Measurements from ENCODE around the gene DLGAP1.

Gene DLGAP1

GRCh38 chr18:4198956-4199355 lies 256.2 kb downstream of the DLGAP1 start:
- no peak for TF ChIP-seq CTCF (IDR thresholded peaks at IDR 0.05; ENCODE audit: borderline replicate concordance, insufficient read depth, low read depth, low read length)
- H3K4me3 ChIP-seq (ENCODE audit: low read depth, low read length), result no peak overlapping the region

GRCh38 chr18:4196351-4196750 lies 258.8 kb downstream of the DLGAP1 start:
- H3K4me3 ChIP-seq (ENCODE audit: low read depth, low read length), result no peak overlapping the region
- TF ChIP-seq CTCF (IDR thresholded peaks at IDR 0.05; ENCODE audit: borderline replicate concordance, insufficient read depth, low read depth, low read length), result no peak

GRCh38 chr18:4193086-4193485 lies 262.0 kb downstream of the DLGAP1 start:
- H3K4me3 ChIP-seq (ENCODE audit: low read depth, low read length), result no peak overlapping the region
- no peak for TF ChIP-seq CTCF (IDR thresholded peaks at IDR 0.05; ENCODE audit: borderline replicate concordance, insufficient read depth, low read depth, low read length)

- TF ChIP-seq CTCF (IDR thresholded peaks at IDR 0.05; ENCODE audit: borderline replicate concordance, insufficient read depth, low read depth, low read length), result no peak
- H3K4me3 ChIP-seq (ENCODE audit: low read depth, low read length), result no peak overlapping the region
Measured at GRCh38 chr18:4181882-4182568, 273.1 kb downstream of the DLGAP1 start.

GRCh38 chr18:4181086-4181485 lies 274.0 kb downstream of the DLGAP1 start:
- H3K4me3 ChIP-seq (ENCODE audit: low read depth, low read length), result no peak overlapping the region
- TF ChIP-seq CTCF (IDR thresholded peaks at IDR 0.05; ENCODE audit: borderline replicate concordance, insufficient read depth, low read depth, low read length), result no peak

- no peak overlapping the region for H3K4me3 ChIP-seq (ENCODE audit: low read depth, low read length)
- no peak for TF ChIP-seq CTCF (IDR thresholded peaks at IDR 0.05; ENCODE audit: borderline replicate concordance, insufficient read depth, low read depth, low read length)
Measured at GRCh38 chr18:4172196-4173100, 282.7 kb downstream of the DLGAP1 start.

Measured in GM12875 (cell line).